ENCODE measurements around the gene FAM241B.

DNA sequence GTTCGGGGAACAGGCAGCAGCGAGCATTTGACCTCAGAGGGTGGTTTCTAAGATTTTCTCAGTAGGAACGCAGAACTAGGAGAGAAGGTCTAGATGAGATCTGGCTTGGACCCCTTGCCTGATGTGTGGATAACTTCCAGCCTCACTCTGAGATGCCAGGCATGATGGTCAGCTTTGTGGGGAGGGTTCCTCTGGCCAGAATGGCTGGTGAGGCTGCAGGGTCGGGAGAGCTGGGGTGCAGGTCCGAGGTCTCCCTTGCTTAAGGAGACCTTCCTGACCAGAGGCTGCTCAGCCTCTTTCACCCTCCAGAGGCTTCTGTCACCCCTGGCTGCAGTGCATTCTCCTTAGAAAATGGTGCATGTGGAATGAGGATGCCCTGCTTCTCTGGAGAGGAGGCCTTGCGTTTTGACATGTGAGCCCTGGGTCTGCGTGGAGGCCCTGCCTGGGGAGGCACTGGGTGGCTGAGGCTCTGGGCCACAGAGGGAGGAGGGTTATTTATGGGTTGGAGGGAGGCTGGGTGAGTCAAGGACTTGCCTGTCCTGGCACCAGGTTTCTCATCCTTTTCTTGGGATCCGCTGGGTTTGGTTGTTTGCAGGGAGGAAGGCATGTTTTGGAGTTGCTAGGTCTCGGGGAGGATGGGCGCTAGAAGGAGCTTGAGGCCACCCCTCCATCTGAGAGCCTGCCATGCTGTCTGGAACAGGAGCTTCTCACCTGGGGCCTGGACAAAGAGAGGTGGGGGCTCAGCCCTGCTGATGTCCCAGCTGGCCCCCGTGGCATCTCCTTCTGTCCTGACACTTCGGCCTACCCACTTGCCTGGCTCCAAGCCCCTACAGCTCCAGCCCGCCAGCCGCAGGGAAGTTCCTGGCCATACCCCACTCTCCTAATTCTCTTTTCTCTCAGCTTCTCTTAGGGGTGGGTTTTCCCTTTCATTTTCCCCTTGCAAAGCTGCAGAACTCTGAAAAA, 3.9 kb downstream of the FAM241B start:
- no peak for TF ChIP-seq POLR2A (IDR thresholded peaks at IDR 0.05)
- TF ChIP-seq, protein P1, sequence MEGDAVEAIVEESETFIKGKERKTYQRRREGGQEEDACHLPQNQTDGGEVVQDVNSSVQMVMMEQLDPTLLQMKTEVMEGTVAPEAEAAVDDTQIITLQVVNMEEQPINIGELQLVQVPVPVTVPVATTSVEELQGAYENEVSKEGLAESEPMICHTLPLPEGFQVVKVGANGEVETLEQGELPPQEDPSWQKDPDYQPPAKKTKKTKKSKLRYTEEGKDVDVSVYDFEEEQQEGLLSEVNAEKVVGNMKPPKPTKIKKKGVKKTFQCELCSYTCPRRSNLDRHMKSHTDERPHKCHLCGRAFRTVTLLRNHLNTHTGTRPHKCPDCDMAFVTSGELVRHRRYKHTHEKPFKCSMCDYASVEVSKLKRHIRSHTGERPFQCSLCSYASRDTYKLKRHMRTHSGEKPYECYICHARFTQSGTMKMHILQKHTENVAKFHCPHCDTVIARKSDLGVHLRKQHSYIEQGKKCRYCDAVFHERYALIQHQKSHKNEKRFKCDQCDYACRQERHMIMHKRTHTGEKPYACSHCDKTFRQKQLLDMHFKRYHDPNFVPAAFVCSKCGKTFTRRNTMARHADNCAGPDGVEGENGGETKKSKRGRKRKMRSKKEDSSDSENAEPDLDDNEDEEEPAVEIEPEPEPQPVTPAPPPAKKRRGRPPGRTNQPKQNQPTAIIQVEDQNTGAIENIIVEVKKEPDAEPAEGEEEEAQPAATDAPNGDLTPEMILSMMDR (IDR thresholded peaks at IDR 0.05 in 8 of 11, conservative IDR thresholded peaks at IDR 0.05 in 3 of 11): no peak

All from spleen (tissue), 7 donors.